Measurements from ENCODE around the gene BRD1. TPM values are rescaled to one million over a fixed set of nuclear protein-coding genes. Genes with fewer than 3 reads are reported as not detected.

Gene BRD1
- total and polyA plus RNA-seq, 7 donors, result 7.9 to 22.9 (median 16.9) TPM

DNA sequence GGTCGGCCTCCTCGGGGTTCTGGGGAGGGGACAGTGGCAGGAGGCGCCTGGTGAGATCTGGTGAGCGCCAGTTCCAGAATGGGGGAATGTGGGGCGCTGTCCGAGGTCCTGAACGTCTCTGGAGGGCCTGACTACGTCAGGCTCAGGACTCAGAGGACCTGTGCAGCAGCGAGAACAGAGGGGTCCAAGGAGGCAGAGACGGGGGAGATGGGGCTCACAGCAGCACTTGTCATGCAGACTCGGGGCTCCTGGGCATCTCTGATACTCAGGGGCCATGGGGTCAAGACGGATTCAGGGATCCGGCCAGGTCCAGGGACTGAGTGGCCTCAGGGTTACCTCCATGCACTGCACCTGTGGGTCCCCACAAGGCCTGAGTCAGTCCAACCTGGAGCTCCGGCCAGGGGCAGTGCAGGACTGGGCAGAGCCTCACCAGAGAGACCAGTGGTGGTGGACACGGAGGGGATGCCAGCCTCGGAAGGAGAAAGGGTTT, 92.2 kb downstream of the BRD1 start:
- peaks cover 0 to 35% (median 14%) of the 10 kb centered on the region in 3 donors for H3K27me3 ChIP-seq (ENCODE audit: insufficient read depth in 3 of 3, low read length in 2 of 3)
- WGBS, 3 donors, result 22 to 25% (median 23%) methylated on average over 16 of the region's 16 CpGs
- DNase-seq, result no peak
- H3K9me3 ChIP-seq, result no peaks in the 10 kb centered on the region
- TF ChIP-seq, protein P1, sequence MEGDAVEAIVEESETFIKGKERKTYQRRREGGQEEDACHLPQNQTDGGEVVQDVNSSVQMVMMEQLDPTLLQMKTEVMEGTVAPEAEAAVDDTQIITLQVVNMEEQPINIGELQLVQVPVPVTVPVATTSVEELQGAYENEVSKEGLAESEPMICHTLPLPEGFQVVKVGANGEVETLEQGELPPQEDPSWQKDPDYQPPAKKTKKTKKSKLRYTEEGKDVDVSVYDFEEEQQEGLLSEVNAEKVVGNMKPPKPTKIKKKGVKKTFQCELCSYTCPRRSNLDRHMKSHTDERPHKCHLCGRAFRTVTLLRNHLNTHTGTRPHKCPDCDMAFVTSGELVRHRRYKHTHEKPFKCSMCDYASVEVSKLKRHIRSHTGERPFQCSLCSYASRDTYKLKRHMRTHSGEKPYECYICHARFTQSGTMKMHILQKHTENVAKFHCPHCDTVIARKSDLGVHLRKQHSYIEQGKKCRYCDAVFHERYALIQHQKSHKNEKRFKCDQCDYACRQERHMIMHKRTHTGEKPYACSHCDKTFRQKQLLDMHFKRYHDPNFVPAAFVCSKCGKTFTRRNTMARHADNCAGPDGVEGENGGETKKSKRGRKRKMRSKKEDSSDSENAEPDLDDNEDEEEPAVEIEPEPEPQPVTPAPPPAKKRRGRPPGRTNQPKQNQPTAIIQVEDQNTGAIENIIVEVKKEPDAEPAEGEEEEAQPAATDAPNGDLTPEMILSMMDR (IDR thresholded peaks at IDR 0.05), result no peak
- ATAC-seq, result no peak
- H3K27ac ChIP-seq, result no peak overlapping the region
- no peaks in the 10 kb centered on the region for H3K4me1 ChIP-seq
- H3K4me3 ChIP-seq, result no peak overlapping the region
- intact Hi-C loops (cut with DNase I), result no loop called here
- H3K36me3 ChIP-seq (ENCODE audit: insufficient read depth in 1 of 2, low read depth in 1 of 2), result no peaks in the 10 kb centered on the region

DNA sequence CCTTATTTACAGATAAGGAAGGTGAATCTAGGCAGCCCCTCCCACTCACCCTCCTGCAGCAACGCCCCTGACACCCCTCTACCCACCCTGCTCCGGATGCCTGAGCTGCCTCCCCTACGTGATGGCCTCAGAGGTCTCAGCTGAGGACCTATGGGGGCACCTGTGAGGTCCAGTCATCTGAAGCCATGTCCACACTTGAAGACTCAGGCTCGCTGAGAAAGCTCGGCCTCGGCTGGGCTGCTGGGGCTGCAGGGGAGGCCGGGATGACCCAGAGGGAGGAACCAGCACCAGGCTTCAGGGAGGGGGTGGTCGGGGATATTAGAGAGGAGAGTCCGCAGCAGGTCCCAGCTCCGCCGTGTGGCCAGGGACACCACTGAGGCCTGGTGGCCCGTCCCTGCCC, 92.8 kb downstream of the BRD1 start:
- DNase-seq, result no peak
- 77 to 84% (median 80%) methylated on average over 8 to 12 of the region's 12 CpGs for WGBS, 3 donors
- peaks cover 0 to 41% (median 11%) of the 10 kb centered on the region in 3 donors for H3K27me3 ChIP-seq (ENCODE audit: insufficient read depth in 3 of 3, low read length in 2 of 3)

DNA sequence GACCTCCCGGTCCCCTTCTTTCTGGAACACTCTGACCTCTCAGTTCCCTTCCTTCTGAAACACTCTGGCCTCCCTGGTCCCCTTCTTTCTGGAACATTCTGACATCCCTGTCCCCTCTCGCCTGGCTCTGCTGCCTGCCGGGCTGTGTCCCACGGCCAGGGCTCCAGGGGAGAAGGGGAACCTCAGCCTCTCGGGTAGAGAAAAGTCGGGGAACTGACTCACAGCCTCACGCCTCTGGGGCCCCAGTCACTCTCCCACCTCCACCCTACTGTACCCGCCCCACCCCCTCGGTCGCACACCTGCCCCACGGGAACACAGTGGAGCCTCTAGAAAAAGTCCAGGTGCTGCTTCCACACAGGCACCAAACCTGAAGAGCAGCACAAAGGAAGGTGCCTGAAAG, 93.3 kb downstream of the BRD1 start:
- Histone ChIP-seq H3K4me1 (no peaks in the 10 kb centered on the region), H3K4me3 (no peak overlapping the region), H3K9me3 (no peaks in the 10 kb centered on the region), H3K27ac (no peak overlapping the region), H3K36me3 (ENCODE audit: insufficient read depth in 1 of 2, low read depth in 1 of 2) (no peaks in the 10 kb centered on the region), H3K27me3 (ENCODE audit: insufficient read depth in 3 of 3, low read length in 2 of 3) (peaks cover 0 to 45% (median 11%) of the 10 kb centered on the region in 3 donors)
- intact Hi-C loops (cut with DNase I), result no loop called here
- TF ChIP-seq, protein P1 (IDR thresholded peaks at IDR 0.05), result no peak
- 77 to 84% (median 78%) methylated on average over 11 of the region's 11 CpGs for WGBS, 3 donors
- ATAC-seq, result no peak
- no peak for DNase-seq

More for the DNA sequence above, 92.8 kb downstream of the BRD1 start:
- intact Hi-C loops (cut with DNase I), result no loop called here
- no peaks in the 10 kb centered on the region for H3K36me3 ChIP-seq (ENCODE audit: insufficient read depth in 1 of 2, low read depth in 1 of 2)
- no peak overlapping the region for H3K4me3 ChIP-seq
- ATAC-seq, result no peak
- TF ChIP-seq, protein P1 (IDR thresholded peaks at IDR 0.05), result no peak
- no peaks in the 10 kb centered on the region for H3K4me1 ChIP-seq
- no peaks in the 10 kb centered on the region for H3K9me3 ChIP-seq
- no peak overlapping the region for H3K27ac ChIP-seq

DNA sequence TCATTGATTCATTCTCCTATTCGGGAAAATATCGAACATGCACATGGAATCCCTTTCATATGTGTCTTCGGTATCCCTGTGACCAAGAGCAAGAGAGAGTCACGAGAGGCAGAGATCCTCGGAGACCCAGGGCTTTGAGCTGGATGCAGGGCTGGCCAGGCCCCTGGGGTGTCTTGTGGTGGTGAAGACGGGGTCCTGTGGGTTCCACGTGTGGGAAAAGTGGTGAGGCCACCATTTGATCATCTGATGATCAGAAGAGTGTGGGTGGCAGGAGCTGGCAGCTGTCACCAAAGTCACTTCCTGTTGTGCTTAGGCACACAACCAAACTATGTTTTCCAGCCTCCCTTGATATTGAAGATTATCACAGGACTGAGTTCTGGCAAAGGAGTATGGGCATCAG, 94.0 kb downstream of the BRD1 start:
- H3K27me3 ChIP-seq (ENCODE audit: insufficient read depth in 3 of 3, low read length in 2 of 3), result peaks cover 0 to 50% (median 13%) of the 10 kb centered on the region in 3 donors
- DNase-seq (no peak), ATAC-seq (no peak)
- intact Hi-C loops (cut with DNase I), result no loop called here
- H3K36me3 ChIP-seq (ENCODE audit: insufficient read depth in 1 of 2, low read depth in 1 of 2), result no peaks in the 10 kb centered on the region
- WGBS, 3 donors, result 81 to 82% (median 81%) methylated on average over 7 of the region's 7 CpGs
- no peaks in the 10 kb centered on the region for H3K9me3 ChIP-seq
- TF ChIP-seq, protein P1 (IDR thresholded peaks at IDR 0.05), result no peak
- H3K4me3 ChIP-seq, result no peak overlapping the region
- no peaks in the 10 kb centered on the region for H3K4me1 ChIP-seq
- H3K27ac ChIP-seq, result no peak overlapping the region

DNA sequence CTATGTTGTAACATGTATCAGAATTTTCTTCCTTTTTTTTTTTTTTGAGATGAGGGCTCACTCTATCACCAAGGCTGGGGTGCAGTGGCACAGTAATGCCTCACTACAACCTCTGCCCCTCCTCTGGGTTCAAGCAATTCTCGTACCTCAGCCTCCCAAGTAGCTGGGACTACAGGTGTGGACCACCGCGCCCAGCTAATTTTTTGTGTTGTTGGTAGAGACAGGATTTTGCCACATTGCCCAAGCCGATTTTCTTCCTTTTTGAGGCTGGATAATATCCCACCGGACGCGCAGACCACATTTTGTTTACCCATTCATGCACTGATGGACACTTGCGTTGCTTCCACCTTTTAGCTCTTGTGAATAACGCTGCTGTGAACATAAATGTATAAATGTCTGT, 97.0 kb downstream of the BRD1 start:
- no peak for DNase-seq
- Histone ChIP-seq H3K4me3 (no peak overlapping the region), H3K4me1 (no peaks in the 10 kb centered on the region), H3K27me3 (ENCODE audit: insufficient read depth in 3 of 3, low read length in 2 of 3) (peaks cover 0 to 68% (median 11%) of the 10 kb centered on the region in 3 donors), H3K9me3 (no peaks in the 10 kb centered on the region), H3K27ac (no peak overlapping the region), H3K36me3 (ENCODE audit: insufficient read depth in 1 of 2, low read depth in 1 of 2) (no peaks in the 10 kb centered on the region)
- TF ChIP-seq, protein P1 (IDR thresholded peaks at IDR 0.05), result no peak
- intact Hi-C loops (cut with DNase I), result no loop called here
- ATAC-seq, result no peak
- 87 to 89% (median 88%) methylated on average over 9 of the region's 9 CpGs for WGBS, 3 donors
